CD4-positive, alpha-beta T cell treated with Interleukin-17A for 1 hour (primary cell): Measurements from ENCODE around the gene ALG6.
"Not testable (repeated sequence)": the region's sequence is repeated elsewhere in the genome, so short reads cannot be mapped to it uniquely, and the experiment has no call there.

Experiments
- DNase-seq: peaks from one replicate; pipeline ENCODE4 v3.0.0-alpha.2; 2020

Gene ALG6

GRCh38 chr1:63418101-63418500, 50.7 kb downstream of the ALG6 start:
- no peak for DNase-seq

GRCh38 chr1:63420746-63421145, 53.3 kb downstream of the ALG6 start:
- not testable (repeated sequence) for DNase-seq

- no peak for DNase-seq
Measured at GRCh38 chr1:63423649-63424048, 56.2 kb downstream of the ALG6 start.

- DNase-seq, result no peak
Measured at GRCh38 chr1:63428815-63429214, 61.4 kb downstream of the ALG6 start.

GRCh38 chr1:63429281-63429680, 61.9 kb downstream of the ALG6 start:
- DNase-seq, result no peak

- DNase-seq, result no peak
Measured at GRCh38 chr1:63435161-63435560, 67.7 kb downstream of the ALG6 start.

- no peak for DNase-seq
Measured at GRCh38 chr1:63442141-63442475, 74.7 kb downstream of the ALG6 start.

GRCh38 chr1:63448731-63449246, 81.4 kb downstream of the ALG6 start:
- DNase-seq, result no peak

GRCh38 chr1:63450416-63450815, 83.0 kb downstream of the ALG6 start:
- DNase-seq, result no peak

- no peak for DNase-seq
Measured at GRCh38 chr1:63453232-63453631, 85.8 kb downstream of the ALG6 start.

- DNase-seq, result no peak
Measured at GRCh38 chr1:63454269-63454668, 86.8 kb downstream of the ALG6 start.

- no peak for DNase-seq
Measured at GRCh38 chr1:63458750-63459149, 91.3 kb downstream of the ALG6 start.

- no peak for DNase-seq
Measured at GRCh38 chr1:63461661-63462230, 94.3 kb downstream of the ALG6 start.

GRCh38 chr1:63463248-63463647, 95.8 kb downstream of the ALG6 start:
- DNase-seq, result no peak

- no peak for DNase-seq
Measured at GRCh38 chr1:63466181-63466580, 98.8 kb downstream of the ALG6 start.

- no peak for DNase-seq
Measured at GRCh38 chr1:63466759-63467158, 99.3 kb downstream of the ALG6 start.

GRCh38 chr1:63468683-63469082, 101.3 kb downstream of the ALG6 start:
- not testable (repeated sequence) for DNase-seq

- DNase-seq, result no peak
Measured at GRCh38 chr1:63475761-63476160, 108.3 kb downstream of the ALG6 start.

GRCh38 chr1:63480057-63480456, 112.6 kb downstream of the ALG6 start:
- no peak for DNase-seq

GRCh38 chr1:63486629-63487028, 119.2 kb downstream of the ALG6 start:
- DNase-seq, result no peak

- DNase-seq, result no peak
Measured at GRCh38 chr1:63487336-63488065, 120.1 kb downstream of the ALG6 start.
